Naive thymus-derived CD8-positive, alpha-beta T cell (primary cell): ENCODE measurements around the gene EFNB3. TPM values are rescaled to one million over a fixed set of nuclear protein-coding genes. Genes with fewer than 3 reads are reported as not detected.

Experiments used
- ATAC-seq, 2 donors: fragments of 150-1000 bp; cut with Tn5 transposase in 1 of 2; sonication (Bioruptor Pico), chemical (Tn5 transposase) in 1 of 2; 1 replicate in 1 of 2; 2 replicates in 1 of 2; pipeline ENCODE4 v1.10.0; 2021; ENCODE audit warnings: mild to moderate bottlenecking in 2 of 2, moderate library complexity in 2 of 2
- POLR2A ChIA-PET: fragments of 350-600 bp; sonication (Branson Sonifier 250); formaldehyde crosslinking; loops from one replicate; lab custom pipeline; 2021; ENCODE audit warnings: antibody characterized with exemption; lab: Charles Lee
- DNase-seq, 10 donors: peaks; one replicate each; pipeline versions ENCODE4 v3.0.0 to v3.0.0-alpha.2; 2020 to 2022
- H3K27ac Mint-ChIP-seq, 10 donors: one replicate each; pipeline ENCODE4 v1.8.0; 2020 to 2022; ENCODE audit warnings: mild to moderate bottlenecking in 10 of 10, mixed read lengths in 10 of 10, moderate library complexity in 4 of 10, inconsistent platforms in 1 of 10
- H3K27me3 Mint-ChIP-seq, 5 donors: one replicate each; pipeline ENCODE4 v1.8.0; 2021 to 2022; ENCODE audit warnings: mixed read lengths in 5 of 5
- H3K36me3 Mint-ChIP-seq, 3 donors: one replicate each; pipeline ENCODE4 v1.8.0; 2020 to 2022; ENCODE audit warnings: mixed read lengths in 3 of 3, mild to moderate bottlenecking in 2 of 3, inconsistent platforms in 1 of 3
- H3K4me1 Mint-ChIP-seq, 4 donors: one replicate each; pipeline ENCODE4 v1.8.0; 2021 to 2022; ENCODE audit warnings: mixed read lengths in 4 of 4
- H3K4me3 Mint-ChIP-seq, 10 donors: one replicate each; pipeline ENCODE4 v1.8.0; 2020 to 2022; ENCODE audit warnings: mild to moderate bottlenecking in 10 of 10, mixed read lengths in 10 of 10, moderate library complexity in 6 of 10, inconsistent platforms in 1 of 10
- H3K9me3 Mint-ChIP-seq, 9 donors: one replicate each; pipeline ENCODE4 v1.8.0; 2020 to 2022; ENCODE audit warnings: mixed read lengths in 9 of 9, mild to moderate bottlenecking in 3 of 9, inconsistent platforms in 1 of 9, moderate library complexity in 1 of 9
- polyA plus RNA-seq, 3 donors: library from polyadenylated mRNA; unstranded; fragments of 300-500 nt; fragmentation: Illumina TruSeq; gene quantifications; one replicate each; pipeline ENCODE4 v1.2.3, GENCODE V29; 2021
- total RNA-seq, 8 experiments: library from RNA in 2 of 8; stranded (reverse) in 2 of 8; gene quantifications; one replicate each; pipeline ENCODE4 v1.2.3 and lab custom pipeline; 2021 to 2026

EFNB3 gene
- total and polyA plus RNA-seq, 5 experiments from 2014 or later: not detected

DNA sequence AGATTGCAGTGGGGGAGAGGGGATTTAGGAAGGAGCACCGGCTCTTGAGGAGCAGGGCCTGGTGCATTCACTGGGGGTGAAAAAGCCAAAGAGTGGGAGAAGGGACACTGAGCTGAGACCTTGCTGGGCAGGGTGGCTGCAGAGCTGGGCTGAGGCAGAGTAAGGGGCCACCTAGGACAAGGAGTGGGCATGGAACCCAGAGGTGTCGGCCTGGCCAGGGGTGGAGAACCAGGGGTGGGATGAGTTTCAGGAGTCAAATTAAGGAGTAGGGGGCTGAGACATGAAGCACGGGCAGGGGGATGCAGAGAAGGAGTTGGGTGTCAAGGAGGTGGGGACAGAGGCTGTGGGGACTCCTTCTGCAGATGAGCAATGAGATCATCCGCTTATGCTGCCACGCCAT is 32.6 kb downstream of the EFNB3 start:
- peaks cover 3 to 21% (median 15%) of the 10 kb centered on the region in 5 donors for H3K27me3 Mint-ChIP-seq
- DNase-seq (no peak), ATAC-seq (no peak)
- H3K27ac Mint-ChIP-seq: no peak overlapping the region
- no peaks in the 10 kb centered on the region for H3K36me3 Mint-ChIP-seq
- H3K4me1 Mint-ChIP-seq: peaks cover 0 to 4% (median 0%) of the 10 kb centered on the region in 4 donors
- H3K4me3 Mint-ChIP-seq: no peak overlapping the region
- H3K9me3 Mint-ChIP-seq: no peaks in the 10 kb centered on the region
- POLR2A ChIA-PET: interaction anchor here (0.6 kb wide), 1 partner anchor 685 kb away, joined by 3 read pairs; no protein-coding TSS in a partner anchor

DNA sequence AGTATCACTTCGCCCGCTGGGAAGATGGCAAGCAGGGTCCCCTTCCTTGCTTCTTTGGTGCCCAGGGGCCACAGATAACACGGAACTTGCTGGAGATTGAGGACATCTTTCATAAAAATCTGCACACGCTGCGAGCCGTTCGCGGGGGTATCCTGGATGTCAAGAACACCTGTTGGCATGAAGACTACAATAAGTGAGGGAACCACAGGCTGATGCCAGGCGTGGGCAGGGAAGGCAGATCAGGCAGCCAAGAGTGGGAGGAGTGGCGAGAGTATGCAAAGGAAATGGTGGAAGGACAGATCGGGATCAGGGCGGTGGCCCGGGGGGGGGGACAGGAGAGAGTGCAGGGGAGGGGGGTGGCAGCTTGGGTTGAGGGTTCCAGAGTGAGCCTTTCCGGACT is 34.7 kb downstream of the EFNB3 start:
- DNase-seq (no peak), ATAC-seq (no peak)
- peaks cover 0 to 4% (median 0%) of the 10 kb centered on the region in 4 donors for H3K4me1 Mint-ChIP-seq
- no peaks in the 10 kb centered on the region for H3K9me3 Mint-ChIP-seq
- POLR2A ChIA-PET: no interaction called here
- H3K27me3 Mint-ChIP-seq: peaks cover 3 to 21% (median 15%) of the 10 kb centered on the region in 5 donors
- H3K4me3 Mint-ChIP-seq: no peak overlapping the region
- H3K27ac Mint-ChIP-seq: no peak overlapping the region
- H3K36me3 Mint-ChIP-seq: no peaks in the 10 kb centered on the region

DNA sequence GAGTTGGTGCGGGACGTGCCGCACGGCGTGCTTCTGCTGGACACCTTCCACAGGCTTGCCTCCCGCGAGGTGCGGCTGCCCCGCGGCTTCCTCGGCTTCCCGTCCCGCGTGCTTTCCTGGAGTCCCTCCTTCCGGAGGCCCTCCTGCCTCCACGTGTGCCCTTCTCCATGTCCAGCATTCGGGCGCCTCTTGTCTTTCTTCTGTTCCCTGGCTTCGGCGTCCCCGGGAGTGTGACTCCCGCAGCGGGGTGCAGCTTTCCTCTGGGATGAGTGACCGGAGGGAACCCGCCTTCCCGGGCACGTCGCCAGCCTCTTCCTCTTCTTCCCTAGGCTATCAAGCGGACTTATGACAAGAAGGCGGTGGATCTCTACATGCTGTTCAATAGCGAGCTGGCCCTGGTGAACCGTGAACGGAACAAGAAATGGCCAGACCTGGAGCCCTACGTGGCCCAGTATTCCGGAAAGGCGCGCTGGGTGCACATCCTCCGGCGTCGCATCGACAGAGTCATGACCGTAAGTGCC is 35.5 kb downstream of the EFNB3 start:
- Mint-ChIP-seq H3K27me3 (peaks cover 3 to 21% (median 15%) of the 10 kb centered on the region in 5 donors), H3K4me3 (peak overlapping the region in 3 of 10 donors; percentile 44 to 72 (median 61)), H3K9me3 (no peaks in the 10 kb centered on the region), H3K36me3 (no peaks in the 10 kb centered on the region), H3K4me1 (peaks cover 0 to 4% (median 0%) of the 10 kb centered on the region in 4 donors), H3K27ac (no peak overlapping the region)
- DNase-seq (no peak), ATAC-seq (no peak)
- POLR2A ChIA-PET: no interaction called here

DNA sequence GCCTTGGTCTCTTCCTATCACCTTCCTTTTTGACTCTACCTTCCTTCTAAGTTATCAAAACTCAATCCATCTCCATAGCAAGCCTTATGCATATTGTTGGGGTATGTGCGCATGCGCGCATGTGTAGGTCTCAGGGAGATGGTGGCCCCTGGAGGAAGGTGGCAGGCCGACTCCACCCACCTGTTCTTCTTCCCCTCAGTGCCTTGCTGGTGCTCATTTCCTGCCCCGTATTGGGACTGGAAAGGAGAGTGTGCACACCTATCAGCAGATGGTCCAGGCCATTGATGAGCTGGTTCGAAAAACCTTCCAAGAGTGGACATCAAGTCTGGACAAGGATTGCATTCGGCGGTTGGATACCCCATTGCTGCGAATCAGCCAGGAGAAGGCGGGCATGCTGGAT is 37.7 kb downstream of the EFNB3 start:
- Mint-ChIP-seq H3K27ac (no peak overlapping the region), H3K4me3 (no peak overlapping the region), H3K4me1 (peaks cover 0 to 4% (median 0%) of the 10 kb centered on the region in 4 donors), H3K27me3 (peaks cover 3 to 21% (median 10%) of the 10 kb centered on the region in 5 donors), H3K36me3 (no peaks in the 10 kb centered on the region), H3K9me3 (no peaks in the 10 kb centered on the region)
- ATAC-seq: no peak
- POLR2A ChIA-PET: no interaction called here
- DNase-seq: no peak

DNA sequence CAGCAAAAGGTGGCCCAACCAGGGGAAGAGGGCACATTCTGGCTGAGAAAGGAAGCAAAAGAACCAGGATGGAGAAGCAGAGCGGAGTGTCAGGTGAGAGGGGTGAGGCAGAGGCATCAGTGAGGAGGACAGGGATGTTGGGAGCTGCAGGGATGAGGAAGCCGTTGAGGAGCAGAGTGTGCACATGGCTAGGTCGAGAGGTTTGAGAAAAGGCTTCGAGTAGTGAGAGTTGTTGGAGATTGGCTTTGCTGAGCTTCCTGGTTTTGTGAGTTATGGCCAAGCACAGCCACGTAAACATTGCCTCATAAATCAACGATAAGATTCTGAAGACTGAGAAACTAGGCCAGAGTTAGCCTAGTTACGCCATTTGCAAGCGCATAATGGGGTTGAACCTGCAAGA is 39.4 kb downstream of the EFNB3 start:
- Mint-ChIP-seq H3K4me3 (no peak overlapping the region), H3K4me1 (peaks cover 0 to 4% (median 0%) of the 10 kb centered on the region in 4 donors), H3K36me3 (no peaks in the 10 kb centered on the region), H3K9me3 (no peaks in the 10 kb centered on the region), H3K27me3 (peaks cover 4 to 19% (median 13%) of the 10 kb centered on the region in 5 donors), H3K27ac (no peak overlapping the region)
- POLR2A ChIA-PET: no interaction called here
- no peak for DNase-seq
- ATAC-seq: no peak

DNA sequence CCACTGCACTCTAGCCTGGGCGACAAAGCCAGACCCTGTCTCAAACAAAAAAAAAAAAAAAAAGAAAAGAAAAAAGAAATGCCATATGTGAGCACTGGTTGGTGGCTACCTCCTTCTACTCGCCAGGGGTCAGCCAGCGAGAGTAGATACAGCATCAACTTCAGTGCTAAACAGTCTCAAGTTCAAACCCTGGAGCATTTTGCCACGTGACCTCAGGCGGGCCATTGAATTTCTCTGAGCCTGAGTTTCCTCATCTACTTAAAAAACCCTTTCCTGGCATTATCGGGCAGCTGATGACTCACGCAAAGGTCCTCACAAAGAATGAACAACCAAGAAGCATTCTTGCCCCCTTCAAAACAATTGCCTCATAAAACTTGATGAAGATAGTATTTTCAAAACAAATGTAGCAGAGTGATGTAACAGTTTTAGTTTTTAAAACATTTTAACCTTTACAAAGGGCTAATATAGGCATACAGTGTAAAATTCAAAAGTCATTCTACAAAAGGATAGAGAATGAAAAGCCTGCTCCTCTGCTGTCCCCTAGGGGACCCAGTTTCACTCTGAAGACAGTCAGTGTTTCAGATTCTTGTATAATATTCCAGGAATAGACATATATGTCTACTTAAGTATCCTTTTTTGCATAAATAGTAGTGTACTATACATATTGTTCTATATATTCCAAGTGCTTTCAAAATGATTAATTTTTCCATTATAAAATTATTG is 40.9 kb downstream of the EFNB3 start:
- ATAC-seq (no peak), DNase-seq (no peak)
- no peaks in the 10 kb centered on the region for H3K36me3 Mint-ChIP-seq
- H3K9me3 Mint-ChIP-seq: no peaks in the 10 kb centered on the region
- no peaks in the 10 kb centered on the region for H3K4me1 Mint-ChIP-seq
- peaks cover 6 to 12% (median 8%) of the 10 kb centered on the region in 5 donors for H3K27me3 Mint-ChIP-seq
- no peak overlapping the region for H3K4me3 Mint-ChIP-seq
- POLR2A ChIA-PET: no interaction called here
- no peak overlapping the region for H3K27ac Mint-ChIP-seq

DNA sequence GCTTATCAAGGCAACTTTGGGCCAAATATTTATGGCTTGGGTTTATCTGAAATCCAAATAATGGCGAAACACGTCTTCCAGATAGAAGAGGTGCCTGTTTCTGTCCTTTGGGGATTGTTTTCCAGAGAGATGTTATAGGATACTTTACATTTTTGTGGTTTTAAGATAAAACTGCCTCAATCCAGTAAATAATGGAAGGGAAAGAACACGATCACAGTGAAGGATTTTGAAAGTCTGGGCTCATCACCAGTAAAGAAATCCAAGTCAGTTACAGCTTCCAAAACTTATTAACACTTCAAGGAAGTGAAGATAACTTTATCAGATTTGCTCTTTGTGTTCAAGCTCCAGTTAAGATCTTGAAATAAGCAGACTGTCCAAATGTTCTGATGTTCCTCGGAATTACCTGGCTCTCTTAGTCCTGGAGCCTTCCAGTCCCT is 42.7 kb downstream of the EFNB3 start:
- ATAC-seq (no peak), DNase-seq (no peak)
- H3K27me3 Mint-ChIP-seq: peaks cover 4 to 9% (median 5%) of the 10 kb centered on the region in 5 donors
- no peaks in the 10 kb centered on the region for H3K9me3 Mint-ChIP-seq
- no peaks in the 10 kb centered on the region for H3K36me3 Mint-ChIP-seq
- POLR2A ChIA-PET: interaction anchor here (0.8 kb wide), 1 partner anchor 86 kb away, joined by 4 read pairs; no protein-coding TSS in a partner anchor
- no peak overlapping the region for H3K27ac Mint-ChIP-seq
- no peak overlapping the region for H3K4me3 Mint-ChIP-seq
- no peaks in the 10 kb centered on the region for H3K4me1 Mint-ChIP-seq

DNA sequence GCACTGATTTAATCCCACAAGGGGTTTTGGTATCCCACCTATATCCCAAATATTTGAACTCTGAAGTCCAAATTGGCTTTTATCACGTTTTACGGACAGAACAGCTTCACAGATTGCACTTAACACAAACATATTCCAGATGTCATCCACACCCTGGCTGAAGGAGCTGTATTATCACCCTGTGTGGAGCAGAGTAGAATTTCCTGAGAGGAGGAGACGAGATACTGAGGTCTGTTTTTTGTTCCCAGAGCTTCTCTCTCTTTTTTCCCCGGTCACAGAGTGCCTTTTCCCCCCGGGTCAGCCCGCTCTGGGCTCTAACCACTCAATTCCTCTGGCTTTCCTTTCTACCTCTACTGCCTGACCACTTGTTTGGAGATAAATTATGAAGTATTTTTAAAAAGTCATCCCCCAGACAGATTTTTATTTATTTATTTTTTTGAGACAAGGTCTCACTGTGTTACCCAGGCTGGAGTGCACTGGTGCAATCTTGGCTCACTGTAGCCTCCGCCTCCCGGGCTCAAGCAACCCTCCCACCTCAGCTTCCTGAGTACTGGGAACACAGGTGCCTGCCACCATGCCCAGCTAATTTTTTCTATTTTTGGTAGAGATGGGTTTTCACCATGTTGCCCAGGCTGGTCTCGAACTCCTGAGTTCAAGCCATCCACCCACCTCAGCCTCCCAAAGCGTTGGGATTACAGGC is 43.2 kb downstream of the EFNB3 start:
- Mint-ChIP-seq H3K4me3 (no peak overlapping the region), H3K36me3 (no peaks in the 10 kb centered on the region), H3K4me1 (no peaks in the 10 kb centered on the region), H3K9me3 (no peaks in the 10 kb centered on the region), H3K27ac (no peak overlapping the region), H3K27me3 (peaks cover 4 to 14% (median 9%) of the 10 kb centered on the region in 5 donors)
- ATAC-seq (no peak), DNase-seq (no peak)
- POLR2A ChIA-PET: interaction anchor here (0.5 to 0.8 kb wide), 3 partner anchors 67 to 664 kb away, joined by 3 to 4 read pairs (median 4); no protein-coding TSS in a partner anchor

DNA sequence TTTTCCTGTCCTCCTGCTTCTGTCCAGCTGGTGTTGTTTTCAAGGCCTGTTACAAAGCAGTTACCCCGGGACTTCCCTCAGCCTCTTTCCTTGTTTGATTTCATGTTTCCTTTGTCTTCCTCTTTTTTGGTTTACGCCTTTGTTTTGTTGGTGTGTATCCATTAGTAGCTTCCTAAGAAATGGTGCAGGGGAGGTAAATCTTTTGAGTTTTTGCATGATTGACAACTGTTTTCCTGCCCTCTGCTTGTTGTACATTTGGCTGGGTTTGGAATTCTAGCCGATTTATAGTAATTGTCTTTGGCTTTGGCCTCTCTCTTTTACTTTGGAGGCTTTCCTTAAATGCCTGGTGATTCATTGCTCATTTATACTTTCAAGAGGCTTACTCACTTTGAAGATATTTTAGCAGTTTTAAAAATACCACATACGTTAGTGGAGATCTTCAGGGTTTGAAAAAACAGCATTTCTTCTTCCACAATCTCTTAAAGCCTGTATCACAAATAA is 45.4 kb downstream of the EFNB3 start:
- no peak overlapping the region for H3K27ac Mint-ChIP-seq
- DNase-seq (no peak), ATAC-seq (no peak)
- POLR2A ChIA-PET: no interaction called here
- H3K9me3 Mint-ChIP-seq: no peaks in the 10 kb centered on the region
- no peak overlapping the region for H3K4me3 Mint-ChIP-seq
- peaks cover 7 to 25% (median 14%) of the 10 kb centered on the region in 5 donors for H3K27me3 Mint-ChIP-seq
- H3K36me3 Mint-ChIP-seq: no peaks in the 10 kb centered on the region
- H3K4me1 Mint-ChIP-seq: no peaks in the 10 kb centered on the region

DNA sequence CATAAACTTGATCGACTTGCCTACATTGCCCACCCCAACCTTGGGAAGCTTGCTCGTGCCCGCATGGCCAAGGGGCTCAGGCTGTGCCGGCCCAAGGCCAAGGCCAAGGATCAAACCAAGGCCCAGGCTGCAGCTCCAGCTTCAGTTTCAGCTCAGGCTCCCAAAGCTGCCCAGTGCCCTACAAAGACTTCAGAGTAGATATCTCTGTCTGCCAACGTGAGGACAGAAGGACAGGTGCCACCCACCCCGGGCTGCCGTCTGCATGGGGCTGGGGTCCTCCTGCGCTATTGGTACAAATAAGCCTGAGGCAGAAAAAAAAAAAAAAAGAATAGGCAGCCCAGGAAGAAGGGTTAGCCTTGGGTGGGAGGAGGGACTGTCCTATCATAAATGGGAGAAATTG is 49.7 kb downstream of the EFNB3 start:
- no peaks in the 10 kb centered on the region for H3K4me1 Mint-ChIP-seq
- no peaks in the 10 kb centered on the region for H3K36me3 Mint-ChIP-seq
- no peaks in the 10 kb centered on the region for H3K9me3 Mint-ChIP-seq
- no peak overlapping the region for H3K4me3 Mint-ChIP-seq
- H3K27ac Mint-ChIP-seq: peak overlapping the region in 3 of 10 donors; percentile 2 to 79 (median 65)
- ATAC-seq (no peak), DNase-seq (no peak)
- POLR2A ChIA-PET: no interaction called here
- peaks cover 6 to 25% (median 15%) of the 10 kb centered on the region in 5 donors for H3K27me3 Mint-ChIP-seq

DNA sequence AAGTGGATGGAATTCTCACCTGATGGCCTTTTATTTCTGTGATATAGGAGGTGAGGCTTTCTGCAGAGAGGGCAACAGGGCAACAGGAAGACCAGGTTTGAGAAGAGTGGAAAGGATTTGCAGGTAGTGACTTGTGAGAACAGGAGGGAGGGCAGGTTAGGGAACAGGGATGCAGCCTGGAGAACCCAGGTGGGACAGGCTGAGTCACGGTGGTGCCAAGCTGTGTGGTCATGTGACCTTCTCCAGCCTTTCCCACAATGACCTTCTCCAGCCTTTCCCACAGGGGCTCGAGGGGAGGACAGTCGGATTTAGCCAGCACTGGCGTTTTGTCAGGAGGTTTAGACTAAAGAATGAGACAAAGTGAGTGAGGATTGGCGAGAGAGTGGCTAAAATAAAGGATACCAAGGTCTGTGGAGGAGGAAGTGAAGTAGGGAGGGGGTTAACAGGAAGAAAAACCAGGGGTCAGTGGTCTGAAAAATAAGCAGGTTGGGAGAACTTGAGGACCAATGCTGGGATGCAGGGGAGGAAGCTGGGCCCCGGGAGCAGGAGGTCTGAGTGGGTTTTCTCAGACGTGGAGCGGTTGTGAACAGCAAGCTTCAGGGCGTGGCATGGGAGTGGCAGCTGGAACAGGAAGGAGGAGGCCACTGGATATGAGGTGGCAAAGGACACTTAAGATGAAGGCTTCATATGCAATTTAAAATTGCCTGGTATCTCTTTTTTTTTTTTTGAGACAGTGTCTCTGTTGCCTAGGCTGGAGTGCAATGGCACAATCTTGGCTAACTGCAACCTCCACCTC is 50.3 kb downstream of the EFNB3 start:
- H3K9me3 Mint-ChIP-seq: no peaks in the 10 kb centered on the region
- no peak for DNase-seq
- no peak for ATAC-seq
- peak overlapping the region in 3 of 10 donors; percentile 12 to 79 (median 63) for H3K27ac Mint-ChIP-seq
- H3K27me3 Mint-ChIP-seq: peaks cover 5 to 21% (median 15%) of the 10 kb centered on the region in 5 donors
- no peaks in the 10 kb centered on the region for H3K36me3 Mint-ChIP-seq
- POLR2A ChIA-PET: no interaction called here
- H3K4me1 Mint-ChIP-seq: no peaks in the 10 kb centered on the region
- no peak overlapping the region for H3K4me3 Mint-ChIP-seq

DNA sequence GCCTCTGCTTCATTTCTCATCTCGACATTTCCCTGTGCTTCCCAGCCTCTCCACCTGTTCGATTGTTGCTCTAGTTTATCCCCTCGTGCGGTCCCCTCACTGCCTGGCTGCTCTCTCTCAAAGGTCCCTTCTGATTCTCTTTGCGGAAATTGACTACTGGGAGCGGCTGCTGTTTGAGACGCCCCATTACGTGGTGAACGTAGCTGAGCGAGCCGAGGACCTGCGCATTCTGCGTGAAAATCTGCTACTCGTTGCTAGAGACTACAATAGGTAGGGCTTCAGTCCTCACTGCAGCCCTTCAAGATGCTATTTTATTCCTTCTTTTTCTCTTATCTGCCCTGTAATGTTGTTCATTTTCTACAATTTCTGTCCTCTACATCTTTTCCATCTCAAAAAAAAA is 52.0 kb downstream of the EFNB3 start:
- Mint-ChIP-seq H3K27ac (no peak overlapping the region), H3K4me3 (no peak overlapping the region), H3K36me3 (no peaks in the 10 kb centered on the region), H3K27me3 (peaks cover 4 to 17% (median 15%) of the 10 kb centered on the region in 5 donors), H3K9me3 (no peaks in the 10 kb centered on the region), H3K4me1 (peaks cover 0 to 2% (median 0%) of the 10 kb centered on the region in 4 donors)
- DNase-seq: no peak
- ATAC-seq: no peak
- POLR2A ChIA-PET: interaction anchor here (0.7 kb wide), 1 partner anchor 62 kb away, joined by 3 read pairs; no protein-coding TSS in a partner anchor
